ENCODE measurements around the gene HNMT. TPM values are rescaled to one million over a fixed set of nuclear protein-coding genes. Genes with fewer than 3 reads are reported as not detected.

The HNMT gene
- total and polyA plus RNA-seq, 2 experiments from 2014 or later, result 4.7 to 5.6 TPM

DNA sequence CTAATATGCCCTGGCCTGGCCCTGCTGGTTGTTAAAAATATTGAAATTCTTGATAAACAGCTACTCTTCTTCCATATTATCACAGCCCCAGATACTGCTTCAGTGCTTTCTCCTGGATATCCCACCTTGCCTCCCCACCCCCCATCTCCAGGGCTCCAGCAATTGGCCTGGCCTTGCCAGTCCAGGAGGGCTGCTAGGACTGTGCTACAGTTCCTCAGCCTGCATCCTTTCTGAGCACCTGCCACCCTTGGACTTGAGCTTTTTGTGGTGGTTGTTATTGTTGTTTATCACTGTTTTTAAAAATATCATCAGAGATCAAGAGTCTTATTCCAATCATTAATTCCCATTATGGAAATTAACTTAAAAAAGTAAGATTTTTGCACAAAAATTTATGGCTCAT lies 13.5 kb downstream of the HNMT start:
- TF ChIP-seq, protein P1, sequence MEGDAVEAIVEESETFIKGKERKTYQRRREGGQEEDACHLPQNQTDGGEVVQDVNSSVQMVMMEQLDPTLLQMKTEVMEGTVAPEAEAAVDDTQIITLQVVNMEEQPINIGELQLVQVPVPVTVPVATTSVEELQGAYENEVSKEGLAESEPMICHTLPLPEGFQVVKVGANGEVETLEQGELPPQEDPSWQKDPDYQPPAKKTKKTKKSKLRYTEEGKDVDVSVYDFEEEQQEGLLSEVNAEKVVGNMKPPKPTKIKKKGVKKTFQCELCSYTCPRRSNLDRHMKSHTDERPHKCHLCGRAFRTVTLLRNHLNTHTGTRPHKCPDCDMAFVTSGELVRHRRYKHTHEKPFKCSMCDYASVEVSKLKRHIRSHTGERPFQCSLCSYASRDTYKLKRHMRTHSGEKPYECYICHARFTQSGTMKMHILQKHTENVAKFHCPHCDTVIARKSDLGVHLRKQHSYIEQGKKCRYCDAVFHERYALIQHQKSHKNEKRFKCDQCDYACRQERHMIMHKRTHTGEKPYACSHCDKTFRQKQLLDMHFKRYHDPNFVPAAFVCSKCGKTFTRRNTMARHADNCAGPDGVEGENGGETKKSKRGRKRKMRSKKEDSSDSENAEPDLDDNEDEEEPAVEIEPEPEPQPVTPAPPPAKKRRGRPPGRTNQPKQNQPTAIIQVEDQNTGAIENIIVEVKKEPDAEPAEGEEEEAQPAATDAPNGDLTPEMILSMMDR (IDR thresholded peaks at IDR 0.05; ENCODE audit: low read depth, low read length), result no peak
- no peaks in the 10 kb centered on the region for H3K9me3 ChIP-seq (ENCODE audit: low read depth)
- peaks cover 5% of the 10 kb centered on the region for H3K4me1 ChIP-seq (ENCODE audit: low read depth)
- no peaks in the 10 kb centered on the region for H3K27me3 ChIP-seq
- no peak for DNase-seq (ENCODE audit: low read depth in 1 of 2, low spot score in 1 of 2)
- H3K36me3 ChIP-seq, result no peaks in the 10 kb centered on the region
- no peak overlapping the region for H3K4me3 ChIP-seq
- no peak overlapping the region for H3K27ac ChIP-seq

- TF ChIP-seq, protein P1 (IDR thresholded peaks at IDR 0.05; ENCODE audit: low read depth, low read length), result no peak
- H3K36me3 ChIP-seq, result no peaks in the 10 kb centered on the region
- H3K9me3 ChIP-seq (ENCODE audit: low read depth), result no peaks in the 10 kb centered on the region
- no peak overlapping the region for H3K27ac ChIP-seq
- peaks cover 5% of the 10 kb centered on the region for H3K4me1 ChIP-seq (ENCODE audit: low read depth)
- DNase-seq (ENCODE audit: low read depth in 1 of 2, low spot score in 1 of 2), result peak in 1 of 2 donors; percentile 45
- no peaks in the 10 kb centered on the region for H3K27me3 ChIP-seq
- no peak overlapping the region for H3K4me3 ChIP-seq
Measured at GRCh38 chr2:137980459-137980858, 16.2 kb downstream of the HNMT start.

DNA sequence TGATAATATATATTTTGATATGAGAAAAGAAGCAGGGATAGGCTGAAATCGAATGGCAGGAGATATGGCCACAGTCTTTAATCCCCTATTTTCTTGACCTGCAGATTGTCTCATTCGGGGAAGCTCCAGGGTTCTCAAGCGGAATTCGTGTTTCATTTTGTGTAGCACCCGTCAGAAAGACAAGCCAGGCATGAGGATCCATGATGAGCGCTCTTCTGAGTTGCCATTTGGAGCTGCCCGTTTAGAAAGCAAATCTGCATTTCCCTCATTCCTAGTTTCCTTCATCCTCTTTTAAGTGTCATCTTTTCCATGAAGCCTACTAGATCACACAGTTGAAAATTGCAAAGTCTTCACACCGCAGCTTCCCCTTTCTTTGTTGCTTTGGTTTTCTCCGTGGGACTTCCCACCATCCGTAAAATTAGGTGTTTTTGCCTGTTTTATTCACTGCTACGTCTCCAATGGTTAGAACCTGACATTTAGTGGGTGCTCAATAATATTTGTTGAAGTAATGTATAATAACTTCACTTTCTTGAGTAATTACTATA lies 16.9 kb downstream of the HNMT start:
- Histone ChIP-seq H3K4me3 (no peak overlapping the region), H3K9me3 (ENCODE audit: low read depth) (no peaks in the 10 kb centered on the region), H3K4me1 (ENCODE audit: low read depth) (peaks cover 5% of the 10 kb centered on the region), H3K36me3 (no peaks in the 10 kb centered on the region), H3K27me3 (no peaks in the 10 kb centered on the region), H3K27ac (no peak overlapping the region)
- TF ChIP-seq, protein P1 (IDR thresholded peaks at IDR 0.05; ENCODE audit: low read depth, low read length), result no peak
- DNase-seq (ENCODE audit: low read depth in 1 of 2, low spot score in 1 of 2), result no peak

GRCh38 chr2:137983581-137983980 lies 19.3 kb downstream of the HNMT start:
- H3K9me3 ChIP-seq (ENCODE audit: low read depth), result no peaks in the 10 kb centered on the region
- H3K36me3 ChIP-seq, result no peaks in the 10 kb centered on the region
- H3K27me3 ChIP-seq, result no peaks in the 10 kb centered on the region
- TF ChIP-seq, protein P1 (IDR thresholded peaks at IDR 0.05; ENCODE audit: low read depth, low read length), result no peak
- H3K27ac ChIP-seq, result no peak overlapping the region
- no peaks in the 10 kb centered on the region for H3K4me1 ChIP-seq (ENCODE audit: low read depth)
- no peak overlapping the region for H3K4me3 ChIP-seq
- DNase-seq (ENCODE audit: low read depth in 1 of 2, low spot score in 1 of 2), result no peak

DNA sequence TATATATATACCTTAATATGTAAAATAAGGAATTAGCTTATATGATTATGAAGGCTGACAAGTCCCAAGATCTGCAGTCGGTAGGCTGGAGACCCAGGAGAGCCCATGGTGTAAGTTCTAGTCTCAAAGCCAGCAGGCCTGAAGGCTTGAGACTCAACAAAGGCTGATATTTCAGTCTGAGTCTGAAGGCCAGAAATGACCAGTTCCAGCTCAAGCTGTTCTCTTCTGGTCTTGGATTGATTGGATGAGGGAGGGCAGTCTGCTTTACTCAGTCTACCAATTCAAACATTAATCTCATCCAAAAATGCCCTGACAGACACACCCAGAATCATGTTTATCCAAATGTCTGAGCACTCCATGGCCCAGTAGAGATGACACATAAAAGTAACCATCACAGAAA lies 22.0 kb downstream of the HNMT start:
- no peaks in the 10 kb centered on the region for H3K27me3 ChIP-seq
- DNase-seq (ENCODE audit: low read depth in 1 of 2, low spot score in 1 of 2), result no peak
- TF ChIP-seq, protein P1 (IDR thresholded peaks at IDR 0.05; ENCODE audit: low read depth, low read length), result no peak
- no peaks in the 10 kb centered on the region for H3K36me3 ChIP-seq
- H3K4me1 ChIP-seq (ENCODE audit: low read depth), result no peaks in the 10 kb centered on the region
- no peak overlapping the region for H3K4me3 ChIP-seq
- H3K27ac ChIP-seq, result no peak overlapping the region
- no peaks in the 10 kb centered on the region for H3K9me3 ChIP-seq (ENCODE audit: low read depth)

Data from cardiac muscle cell (in vitro differentiated cells and primary cell).